Heart left ventricle (tissue), 16 donors: ENCODE measurements around the gene TTBK2. TPM values are rescaled to one million over a fixed set of nuclear protein-coding genes. Genes with fewer than 3 reads are reported as not detected.

ENCODE experiments used
- ATAC-seq, 4 donors: fragments of 200-7000 bp; cut with Tn5 transposase; one replicate each; pipeline ENCODE4 v1.9.1; 2020 to 2022; ENCODE audit warnings: moderate library complexity in 4 of 4, mild to moderate bottlenecking in 3 of 4, moderate number of reproducible peaks in 1 of 4
- DNase-seq, 5 donors: peaks; one replicate each; pipeline ENCODE4 v3.0.0-alpha.2; 2020
- H3K27ac ChIP-seq, 12 donors: fragments of 200-600 bp; sonication (generic) in 4 of 12; one replicate each; pipeline versions ENCODE4 v1.5.0 to v1.8.0; 2016 to 2022; ENCODE audit warnings: mild to moderate bottlenecking in 2 of 12
- H3K27me3 ChIP-seq, 9 donors: fragments of 200-600 bp; sonication (generic) in 2 of 9; one replicate each; pipeline versions ENCODE4 v1.5.1 to v1.8.0; 2016 to 2022; ENCODE audit warnings: mild to moderate bottlenecking in 3 of 9
- H3K36me3 ChIP-seq, 9 donors: fragments of 200-600 bp; sonication (generic) in 2 of 9; one replicate each; pipeline versions ENCODE4 v1.5.0 to v1.8.0; 2018 to 2022; ENCODE audit warnings: mild to moderate bottlenecking in 2 of 9
- H3K4me1 ChIP-seq, 12 donors: fragments of 200-600 bp; sonication (generic) in 4 of 12; one replicate each; pipeline versions ENCODE4 v1.5.0 to v1.8.0; 2016 to 2022; ENCODE audit warnings: mild to moderate bottlenecking in 3 of 12
- H3K4me3 ChIP-seq, 12 donors: fragments of 200-600 bp; sonication (generic) in 4 of 12; one replicate each; pipeline versions ENCODE4 v1.5.0 to v1.8.0; 2017 to 2022; ENCODE audit warnings: mild to moderate bottlenecking in 9 of 12, moderate library complexity in 4 of 12
- H3K9me3 ChIP-seq, 12 donors: fragments of 200-600 bp; sonication (generic) in 4 of 12; one replicate each; pipeline versions ENCODE4 v1.5.0 to v1.8.0; 2016 to 2022; ENCODE audit warnings: mild to moderate bottlenecking in 1 of 12
- POLR2A ChIP-seq, 2 donors: fragments of 450-650 bp; IDR thresholded peaks; one replicate each; pipeline ENCODE4 v1.6.1; 2017; ENCODE audit warnings: antibody characterized with exemption in 2 of 2, mild to moderate bottlenecking in 2 of 2, moderate library complexity in 2 of 2
- WGBS, 4 donors: extraction: QIAGEN DNeasy Blood & Tissue Kit in 2 of 4; methylation state at CpG; one replicate each; pipeline versions ENCODE4 v1.1.5 to v1.1.7; 2013 to 2018; 5-methylcytosine and 5-hydroxymethylcytosine counted together
- intact Hi-C, 10 donors: fragments of 100-400 bp; cut with DNase I; formaldehyde crosslinking; loops; one replicate each; pipeline versions ENCODE4 v1.11.1 to v1.14.2; 2022
- polyA plus RNA-seq, 2 donors: library from polyadenylated mRNA; stranded (reverse); fragments of 200-250 nt; gene quantifications; one replicate each; pipeline ENCODE4 v1.2.3, GENCODE V29; 2013
- total RNA-seq, 9 donors: library from RNA; depleted of rRNA in 2 of 9; stranded (reverse); fragments of >200 nt in 2 of 9; fragmentation: NEBNext Ultra II Directional in 3 of 9; extraction: Animal tissue kit (Norgen Biotek cat#: 25700) in 3 of 9; gene quantifications; one replicate each; pipeline versions ENCODE4 v1.1.0 to v1.2.4, GENCODE V29; 2016 to 2023
- TF ChIP-seq, protein P1 (sequence below), 12 donors: fragments of 200-600 bp; sonication (generic) in 4 of 12; IDR thresholded peaks; one replicate each; pipeline versions ENCODE4 v1.5.0 to v1.8.0; 2018 to 2022; ENCODE audit warnings: antibody characterized with exemption in 12 of 12, mild to moderate bottlenecking in 5 of 12
- donor health status: ischemic (EF 13 %, LVEDD 7.1; RV severe dilation, severe dysfunction).
- donor health status: healthy with polysubstance abuse.
- donor health status: DM: no; HTN: yes; CAD: no.
- donor health status: DM: no; HTN: no; CAD: no.
- donor health status: ischemic (EF 25% LVEDD 6.9; RV normal size, moderate dysfunction).
- donor health status: ischemic (EF 25% LVEDD 5.7; RV mildly dilated, moderate dysfunction).
- donor health status: healthy.
- donor health status: DM: yes; HTN: yes; CAD: no.
- donor health status: ischemic (EF 35%, LVEDD 5.7; RV mildly dilated, moderate dysfunction).
- donor health status: nonischemic (EF 11% LVEDD 7.7; RV severe dilation, severe dysfunction).
- donor health status: DM: yes; HTN: yes; CAD: no.
- donor health status: PGD.
- donor health status: ischemic (EF 29% LVEDD 5.4; RV normal size, mild dysfunction).
- donor health status: nonischemic (EF 23%, LVEDD 6.1; RV moderate dilation, normal function).

Gene TTBK2
- total and polyA plus RNA-seq, 11 donors = 4.9 to 27.9 (median 19.1) TPM

DNA sequence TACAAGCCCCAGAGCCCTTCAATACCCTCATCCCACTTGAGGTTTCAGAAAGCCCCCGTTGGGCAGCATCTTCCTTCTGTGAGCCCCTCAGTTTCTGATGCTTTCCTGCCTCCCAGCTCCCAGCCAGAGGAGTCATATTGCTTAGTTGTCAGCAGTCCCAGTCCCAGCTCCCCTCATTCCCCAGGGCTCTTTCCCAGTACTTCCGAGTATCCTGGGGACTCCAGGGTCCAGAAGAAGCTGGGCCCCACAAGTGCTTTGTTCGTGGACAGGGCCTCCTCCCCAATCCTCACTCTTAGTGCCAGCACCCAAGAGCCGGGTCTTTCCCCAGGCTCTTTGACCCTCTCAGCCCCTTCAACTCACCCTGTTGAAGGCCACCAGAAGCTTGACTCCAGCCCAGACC lies 227.6 kb downstream of the TTBK2 start:
- TF ChIP-seq, protein P1, sequence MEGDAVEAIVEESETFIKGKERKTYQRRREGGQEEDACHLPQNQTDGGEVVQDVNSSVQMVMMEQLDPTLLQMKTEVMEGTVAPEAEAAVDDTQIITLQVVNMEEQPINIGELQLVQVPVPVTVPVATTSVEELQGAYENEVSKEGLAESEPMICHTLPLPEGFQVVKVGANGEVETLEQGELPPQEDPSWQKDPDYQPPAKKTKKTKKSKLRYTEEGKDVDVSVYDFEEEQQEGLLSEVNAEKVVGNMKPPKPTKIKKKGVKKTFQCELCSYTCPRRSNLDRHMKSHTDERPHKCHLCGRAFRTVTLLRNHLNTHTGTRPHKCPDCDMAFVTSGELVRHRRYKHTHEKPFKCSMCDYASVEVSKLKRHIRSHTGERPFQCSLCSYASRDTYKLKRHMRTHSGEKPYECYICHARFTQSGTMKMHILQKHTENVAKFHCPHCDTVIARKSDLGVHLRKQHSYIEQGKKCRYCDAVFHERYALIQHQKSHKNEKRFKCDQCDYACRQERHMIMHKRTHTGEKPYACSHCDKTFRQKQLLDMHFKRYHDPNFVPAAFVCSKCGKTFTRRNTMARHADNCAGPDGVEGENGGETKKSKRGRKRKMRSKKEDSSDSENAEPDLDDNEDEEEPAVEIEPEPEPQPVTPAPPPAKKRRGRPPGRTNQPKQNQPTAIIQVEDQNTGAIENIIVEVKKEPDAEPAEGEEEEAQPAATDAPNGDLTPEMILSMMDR (IDR thresholded peaks at IDR 0.05) = no peak
- no peak for TF ChIP-seq POLR2A (IDR thresholded peaks at IDR 0.05)
- intact Hi-C loops = no loop called here
- WGBS, 4 donors = 93 to 95% (median 93%) methylated on average over 4 of the region's 4 CpGs
- Histone ChIP-seq H3K27ac (no peak overlapping the region), H3K4me1 (no peaks in the 10 kb centered on the region), H3K27me3 (no peaks in the 10 kb centered on the region), H3K9me3 (no peaks in the 10 kb centered on the region), H3K36me3 (peaks cover 0 to 97% (median 68%) of the 10 kb centered on the region in 9 donors), H3K4me3 (no peak overlapping the region)
- DNase-seq (no peak), ATAC-seq (no peak)

DNA sequence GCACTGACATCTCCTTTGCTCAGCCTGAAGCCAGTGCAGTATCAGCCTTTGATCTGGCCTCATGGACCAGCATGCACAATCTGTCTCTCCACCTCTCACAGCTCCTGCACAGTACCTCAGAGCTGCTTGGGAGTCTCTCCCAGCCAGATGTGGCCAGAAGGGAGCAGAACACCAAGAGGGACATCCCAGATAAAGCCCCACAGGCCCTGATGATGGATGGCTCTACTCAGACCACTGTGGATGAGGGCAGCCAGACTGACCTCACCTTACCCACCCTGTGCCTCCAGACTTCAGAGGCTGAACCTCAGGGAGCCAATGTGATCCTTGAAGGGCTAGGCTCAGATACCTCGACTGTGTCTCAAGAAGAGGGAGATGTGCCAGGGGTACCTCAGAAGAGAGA lies 228.0 kb downstream of the TTBK2 start:
- Histone ChIP-seq H3K27me3 (no peaks in the 10 kb centered on the region), H3K27ac (no peak overlapping the region), H3K4me1 (no peaks in the 10 kb centered on the region), H3K4me3 (no peak overlapping the region), H3K9me3 (no peaks in the 10 kb centered on the region), H3K36me3 (peaks cover 0 to 97% (median 72%) of the 10 kb centered on the region in 9 donors)
- intact Hi-C loops = no loop called here
- no peak for TF ChIP-seq POLR2A (IDR thresholded peaks at IDR 0.05)
- TF ChIP-seq, protein P1 (IDR thresholded peaks at IDR 0.05) = no peak
- ATAC-seq = no peak
- DNase-seq = no peak
- WGBS, 4 donors = 77 to 100% (median 91%) methylated on average over 1 of the region's 1 CpG

- Histone ChIP-seq H3K4me3 (no peak overlapping the region), H3K27ac (no peak overlapping the region), H3K4me1 (no peaks in the 10 kb centered on the region), H3K36me3 (peaks cover 0 to 97% (median 73%) of the 10 kb centered on the region in 9 donors), H3K27me3 (no peaks in the 10 kb centered on the region), H3K9me3 (no peaks in the 10 kb centered on the region)
- DNase-seq (no peak), ATAC-seq (no peak)
- WGBS, 4 donors = 78 to 87% (median 80%) methylated on average over 9 of the region's 9 CpGs
- intact Hi-C loops = no loop called here
- TF ChIP-seq POLR2A (IDR thresholded peaks at IDR 0.05) = no peak
- TF ChIP-seq, protein P1 (IDR thresholded peaks at IDR 0.05) = no peak
Measured at GRCh38 chr15:42691770-42692169, 228.8 kb downstream of the TTBK2 start.

- Histone ChIP-seq H3K27me3 (no peaks in the 10 kb centered on the region), H3K36me3 (peaks cover 0 to 97% (median 74%) of the 10 kb centered on the region in 9 donors), H3K27ac (no peak overlapping the region), H3K9me3 (no peaks in the 10 kb centered on the region), H3K4me1 (no peaks in the 10 kb centered on the region), H3K4me3 (no peak overlapping the region)
- 81 to 86% (median 83%) methylated on average over 4 of the region's 4 CpGs for WGBS, 4 donors
- DNase-seq (no peak), ATAC-seq (no peak)
- intact Hi-C loops = no loop called here
- TF ChIP-seq, protein P1 (IDR thresholded peaks at IDR 0.05) = no peak
- no peak for TF ChIP-seq POLR2A (IDR thresholded peaks at IDR 0.05)
Measured at GRCh38 chr15:42691308-42691707, 229.3 kb downstream of the TTBK2 start.

Other genes with a start within 250 kb of the TTBK2 start
- 1 to 10 TPM; 4.4 to 6.9 (median 5.9) TPM for gene CDAN1, start 183.7 kb downstream of the TTBK2 start, total RNA-seq
- 1 to 10 TPM; 4.3 to 5.6 TPM for gene CDAN1, start 183.7 kb downstream of the TTBK2 start, polyA plus RNA-seq
- 10 to 100 TPM; 21.0 to 38.9 (median 25.9) TPM for gene UBR1, start 185.3 kb upstream of the TTBK2 start, total RNA-seq
- gene UBR1, start 185.3 kb upstream of the TTBK2 start, polyA plus RNA-seq = 10 to 100 TPM in 1 of 2 donors, 1 to 10 TPM in 1; 4.9 to 10.4 TPM
- 10 to 100 TPM in 6 of 9 donors, 1 to 10 TPM in 3; 8.5 to 18.5 (median 12.8) TPM for gene TMEM62, start 212.8 kb upstream of the TTBK2 start, total RNA-seq
- gene TMEM62, start 212.8 kb upstream of the TTBK2 start, polyA plus RNA-seq = 10 to 100 TPM in 1 of 2 donors, 1 to 10 TPM in 1; 8.2 to 15.8 TPM